Measurements from ENCODE around the gene MEGF8. TPM values are rescaled to one million over a fixed set of nuclear protein-coding genes. Genes with fewer than 3 reads are reported as not detected.

Gene MEGF8
- total and polyA plus RNA-seq, 10 of the 15 experiments (the other 5 are each of a cell fraction or from before 2014, with no cell fraction given), result 0.43 to 12.8 (median 2.7) TPM

DNA sequence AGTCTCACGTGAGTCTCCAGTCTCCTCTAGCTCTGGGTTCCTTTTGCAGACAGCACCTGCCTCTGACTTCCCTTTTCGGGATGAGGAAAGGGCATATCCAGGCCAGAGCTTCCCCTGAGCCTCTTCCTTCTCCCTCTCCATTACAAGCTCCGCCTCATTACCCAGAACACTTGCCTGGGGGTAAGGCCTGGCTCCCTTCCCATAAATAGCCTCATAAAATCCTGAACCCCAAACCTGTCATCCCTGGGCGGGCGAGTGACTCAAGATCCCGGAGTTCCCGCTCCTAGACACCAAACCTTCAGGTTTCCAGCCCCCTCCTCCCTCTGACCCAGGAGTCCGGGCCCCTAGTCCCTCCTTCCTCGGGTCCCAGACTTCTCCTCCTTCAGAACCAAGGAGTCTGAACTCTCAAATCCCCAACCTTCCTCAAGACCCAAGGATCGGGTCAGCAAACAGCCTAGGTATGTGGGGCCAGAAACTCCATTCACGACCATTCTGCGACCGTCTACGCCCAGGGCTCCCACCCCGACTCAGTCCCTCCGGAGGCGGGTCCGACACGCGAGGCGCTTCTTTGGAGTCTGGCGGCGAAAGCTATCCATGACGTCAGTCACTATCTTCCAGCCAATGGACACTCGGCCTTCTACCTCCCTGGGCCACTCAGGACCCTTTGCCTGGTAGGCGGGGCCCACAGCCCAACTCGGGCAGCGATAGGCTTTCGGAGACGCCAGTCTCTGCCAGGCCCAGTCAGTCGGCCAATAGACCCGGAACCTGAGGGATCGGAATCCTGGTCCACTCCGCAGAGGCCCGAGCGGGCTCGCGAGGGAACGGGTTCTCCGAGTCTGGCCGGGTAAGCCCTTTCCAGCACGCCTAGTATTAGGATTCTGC is 71.2 kb downstream of the MEGF8 start:
- ATAC-seq (peak; percentile 99), DNase-seq (ENCODE audit: low read depth, low spot score) (peak; percentile 98), FAIRE-seq (peak; percentile 99)
- no peaks in the 10 kb centered on the region for H4K20me1 ChIP-seq (ENCODE audit: control insufficient read depth, insufficient read depth)
- CTCF ChIA-PET, result interaction anchor here (0.6 to 2.3 kb wide), 16 partner anchors 10 to 576 kb away, joined by 3 to 10 read pairs (median 5); no protein-coding TSS in a partner anchor
- POLR2A ChIA-PET, result interaction anchor here (0.6 to 1.6 kb wide), 8 partner anchors 16 to 537 kb away, joined by 3 to 8 read pairs (median 4); partner anchors contain the start of gene RPS19
- peak overlapping the region; percentile 78 for H3K9ac ChIP-seq (ENCODE audit: control insufficient read depth, insufficient read depth, low read length)
- intact Hi-C loops (cut with micrococcal nuclease; ENCODE audit: unreplicated experiment) (loop anchor here (2.0 kb wide), 1 partner anchor 72 kb away; the partner anchor contains the start of gene MEGF8), in situ Hi-C loops (cut with MboI) (no loop called here)
- peak overlapping the region; percentile 98 for H3K4me2 ChIP-seq (ENCODE audit: control insufficient read depth, insufficient read depth)
- no peaks in the 10 kb centered on the region for H3K27me3 ChIP-seq (replicated peaks in 1 of 2; ENCODE audit: control insufficient read depth in 2 of 2, insufficient read depth in 2 of 2, low read length in 1 of 2)
- no peaks in the 10 kb centered on the region for H3K36me3 ChIP-seq (ENCODE audit: control insufficient read depth in 2 of 2, insufficient read depth in 2 of 2, low read length in 1 of 2)
- H2AFZ ChIP-seq (ENCODE audit: control insufficient read depth, low read depth, low read length), result peak overlapping the region; percentile 95
- TSS peak; percentile 93 for BruUV-seq (replicated peaks)
- SMC1A ChIA-PET (ENCODE audit: uncharacterized antibody, unreplicated experiment), result interaction anchor here (1.1 to 2.9 kb wide), 7 partner anchors 10 to 54 kb away, joined by 4 to 8 read pairs (median 5); no protein-coding TSS in a partner anchor
- H3K4me1 ChIP-seq (ENCODE audit: control insufficient read depth, insufficient read depth, low read length), result peaks cover 8% of the 10 kb centered on the region
- RAD21 ChIA-PET (ENCODE audit: unreplicated experiment), result interaction anchor here (0.9 to 1.8 kb wide), 6 partner anchors 10 to 265 kb away, joined by 3 to 4 read pairs (median 4); partner anchors contain the start of gene GSK3A
- under 1% methylated on average over 42 of the region's 42 CpGs for WGBS (ENCODE audit: insufficient coverage, insufficient replicate concordance, low lambda C conversion rate, missing lambda C conversion rate)
- peak overlapping the region; percentile 97 for H3K4me3 ChIP-seq
- peaks cover 5% of the 10 kb centered on the region for H3K79me2 ChIP-seq (ENCODE audit: control insufficient read depth, insufficient read depth, low read length)
- peak overlapping the region; percentile 80 for H3K27ac ChIP-seq (ENCODE audit: control insufficient read depth, insufficient read depth)
- no peaks in the 10 kb centered on the region for H3K9me3 ChIP-seq (replicated peaks; ENCODE audit: control insufficient read depth, insufficient read depth, low read length)
- TF ChIP-seq KLF5 (IDR thresholded peaks at IDR 0.05; ENCODE audit: partially characterized antibody) (peak; percentile 46), ASH2L (IDR thresholded peaks at IDR 0.05; ENCODE audit: borderline replicate concordance, low read depth) (no peak), HCFC1 (IDR thresholded peaks at IDR 0.05; ENCODE audit: low read length) (0 out of 2 replicates have a peak, but pooled peaks have one; percentile 25), TCF12 (IDR thresholded peaks at IDR 0.05; ENCODE audit: low read depth, low read length) (no peak), TCF7 (IDR thresholded peaks at IDR 0.05; ENCODE audit: borderline replicate concordance) (no peak), NR2F1 (conservative IDR thresholded peaks at IDR 0.05) (no peak), ZNF207 (IDR thresholded peaks at IDR 0.05; ENCODE audit: borderline replicate concordance) (no peak), IKZF2 (IDR thresholded peaks at IDR 0.05) (peak in 1 of 2 experiments; percentile 15; a peak in 2 of 4 replicates)
- TF ChIP-seq, protein P1, sequence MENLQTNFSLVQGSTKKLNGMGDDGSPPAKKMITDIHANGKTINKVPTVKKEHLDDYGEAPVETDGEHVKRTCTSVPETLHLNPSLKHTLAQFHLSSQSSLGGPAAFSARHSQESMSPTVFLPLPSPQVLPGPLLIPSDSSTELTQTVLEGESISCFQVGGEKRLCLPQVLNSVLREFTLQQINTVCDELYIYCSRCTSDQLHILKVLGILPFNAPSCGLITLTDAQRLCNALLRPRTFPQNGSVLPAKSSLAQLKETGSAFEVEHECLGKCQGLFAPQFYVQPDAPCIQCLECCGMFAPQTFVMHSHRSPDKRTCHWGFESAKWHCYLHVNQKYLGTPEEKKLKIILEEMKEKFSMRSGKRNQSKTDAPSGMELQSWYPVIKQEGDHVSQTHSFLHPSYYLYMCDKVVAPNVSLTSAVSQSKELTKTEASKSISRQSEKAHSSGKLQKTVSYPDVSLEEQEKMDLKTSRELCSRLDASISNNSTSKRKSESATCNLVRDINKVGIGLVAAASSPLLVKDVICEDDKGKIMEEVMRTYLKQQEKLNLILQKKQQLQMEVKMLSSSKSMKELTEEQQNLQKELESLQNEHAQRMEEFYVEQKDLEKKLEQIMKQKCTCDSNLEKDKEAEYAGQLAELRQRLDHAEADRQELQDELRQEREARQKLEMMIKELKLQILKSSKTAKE (IDR thresholded peaks at IDR 0.05; ENCODE audit: low read depth, poor library complexity, severe bottlenecking), result peak; percentile 68
- TF ChIP-seq, protein P2, sequence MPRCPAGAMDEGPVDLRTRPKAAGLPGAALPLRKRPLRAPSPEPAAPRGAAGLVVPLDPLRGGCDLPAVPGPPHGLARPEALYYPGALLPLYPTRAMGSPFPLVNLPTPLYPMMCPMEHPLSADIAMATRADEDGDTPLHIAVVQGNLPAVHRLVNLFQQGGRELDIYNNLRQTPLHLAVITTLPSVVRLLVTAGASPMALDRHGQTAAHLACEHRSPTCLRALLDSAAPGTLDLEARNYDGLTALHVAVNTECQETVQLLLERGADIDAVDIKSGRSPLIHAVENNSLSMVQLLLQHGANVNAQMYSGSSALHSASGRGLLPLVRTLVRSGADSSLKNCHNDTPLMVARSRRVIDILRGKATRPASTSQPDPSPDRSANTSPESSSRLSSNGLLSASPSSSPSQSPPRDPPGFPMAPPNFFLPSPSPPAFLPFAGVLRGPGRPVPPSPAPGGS (IDR thresholded peaks at IDR 0.05; ENCODE audit: borderline replicate concordance, insufficient read depth, low read depth, low read length, poor library complexity, severe bottlenecking), result no peak
- TF ChIP-seq, protein P3, sequence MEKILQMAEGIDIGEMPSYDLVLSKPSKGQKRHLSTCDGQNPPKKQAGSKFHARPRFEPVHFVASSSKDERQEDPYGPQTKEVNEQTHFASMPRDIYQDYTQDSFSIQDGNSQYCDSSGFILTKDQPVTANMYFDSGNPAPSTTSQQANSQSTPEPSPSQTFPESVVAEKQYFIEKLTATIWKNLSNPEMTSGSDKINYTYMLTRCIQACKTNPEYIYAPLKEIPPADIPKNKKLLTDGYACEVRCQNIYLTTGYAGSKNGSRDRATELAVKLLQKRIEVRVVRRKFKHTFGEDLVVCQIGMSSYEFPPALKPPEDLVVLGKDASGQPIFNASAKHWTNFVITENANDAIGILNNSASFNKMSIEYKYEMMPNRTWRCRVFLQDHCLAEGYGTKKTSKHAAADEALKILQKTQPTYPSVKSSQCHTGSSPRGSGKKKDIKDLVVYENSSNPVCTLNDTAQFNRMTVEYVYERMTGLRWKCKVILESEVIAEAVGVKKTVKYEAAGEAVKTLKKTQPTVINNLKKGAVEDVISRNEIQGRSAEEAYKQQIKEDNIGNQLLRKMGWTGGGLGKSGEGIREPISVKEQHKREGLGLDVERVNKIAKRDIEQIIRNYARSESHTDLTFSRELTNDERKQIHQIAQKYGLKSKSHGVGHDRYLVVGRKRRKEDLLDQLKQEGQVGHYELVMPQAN (conservative IDR thresholded peaks at IDR 0.05), result peak; percentile 21; the same call in 1 of the 2 replicates
- TF ChIP-seq, protein P4, sequence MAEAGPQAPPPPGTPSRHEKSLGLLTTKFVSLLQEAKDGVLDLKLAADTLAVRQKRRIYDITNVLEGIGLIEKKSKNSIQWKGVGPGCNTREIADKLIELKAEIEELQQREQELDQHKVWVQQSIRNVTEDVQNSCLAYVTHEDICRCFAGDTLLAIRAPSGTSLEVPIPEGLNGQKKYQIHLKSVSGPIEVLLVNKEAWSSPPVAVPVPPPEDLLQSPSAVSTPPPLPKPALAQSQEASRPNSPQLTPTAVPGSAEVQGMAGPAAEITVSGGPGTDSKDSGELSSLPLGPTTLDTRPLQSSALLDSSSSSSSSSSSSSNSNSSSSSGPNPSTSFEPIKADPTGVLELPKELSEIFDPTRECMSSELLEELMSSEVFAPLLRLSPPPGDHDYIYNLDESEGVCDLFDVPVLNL (IDR thresholded peaks at IDR 0.05; ENCODE audit: low read depth, low read length), result peak; percentile 84
- TF ChIP-seq, protein P5, sequence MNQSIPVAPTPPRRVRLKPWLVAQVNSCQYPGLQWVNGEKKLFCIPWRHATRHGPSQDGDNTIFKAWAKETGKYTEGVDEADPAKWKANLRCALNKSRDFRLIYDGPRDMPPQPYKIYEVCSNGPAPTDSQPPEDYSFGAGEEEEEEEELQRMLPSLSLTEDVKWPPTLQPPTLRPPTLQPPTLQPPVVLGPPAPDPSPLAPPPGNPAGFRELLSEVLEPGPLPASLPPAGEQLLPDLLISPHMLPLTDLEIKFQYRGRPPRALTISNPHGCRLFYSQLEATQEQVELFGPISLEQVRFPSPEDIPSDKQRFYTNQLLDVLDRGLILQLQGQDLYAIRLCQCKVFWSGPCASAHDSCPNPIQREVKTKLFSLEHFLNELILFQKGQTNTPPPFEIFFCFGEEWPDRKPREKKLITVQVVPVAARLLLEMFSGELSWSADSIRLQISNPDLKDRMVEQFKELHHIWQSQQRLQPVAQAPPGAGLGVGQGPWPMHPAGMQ (IDR thresholded peaks at IDR 0.05; ENCODE audit: borderline replicate concordance), result no peak

All from GM12878 (cell line).